Suppressor macrophage treated with lipopolysaccharide for 4 hours (primary cell): Measurements from ENCODE around the gene LRRN2.
A peak's percentile ranks its signal among the peaks of the same experiment; 100 is the strongest.
"Not testable (repeated sequence)": the region's sequence is repeated elsewhere in the genome, so short reads cannot be mapped to it uniquely, and the experiment has no call there.

Source experiments
- DNase-seq: peaks from one replicate; pipeline ENCODE4 v3.0.0-alpha.2; 2020

Gene LRRN2

DNA sequence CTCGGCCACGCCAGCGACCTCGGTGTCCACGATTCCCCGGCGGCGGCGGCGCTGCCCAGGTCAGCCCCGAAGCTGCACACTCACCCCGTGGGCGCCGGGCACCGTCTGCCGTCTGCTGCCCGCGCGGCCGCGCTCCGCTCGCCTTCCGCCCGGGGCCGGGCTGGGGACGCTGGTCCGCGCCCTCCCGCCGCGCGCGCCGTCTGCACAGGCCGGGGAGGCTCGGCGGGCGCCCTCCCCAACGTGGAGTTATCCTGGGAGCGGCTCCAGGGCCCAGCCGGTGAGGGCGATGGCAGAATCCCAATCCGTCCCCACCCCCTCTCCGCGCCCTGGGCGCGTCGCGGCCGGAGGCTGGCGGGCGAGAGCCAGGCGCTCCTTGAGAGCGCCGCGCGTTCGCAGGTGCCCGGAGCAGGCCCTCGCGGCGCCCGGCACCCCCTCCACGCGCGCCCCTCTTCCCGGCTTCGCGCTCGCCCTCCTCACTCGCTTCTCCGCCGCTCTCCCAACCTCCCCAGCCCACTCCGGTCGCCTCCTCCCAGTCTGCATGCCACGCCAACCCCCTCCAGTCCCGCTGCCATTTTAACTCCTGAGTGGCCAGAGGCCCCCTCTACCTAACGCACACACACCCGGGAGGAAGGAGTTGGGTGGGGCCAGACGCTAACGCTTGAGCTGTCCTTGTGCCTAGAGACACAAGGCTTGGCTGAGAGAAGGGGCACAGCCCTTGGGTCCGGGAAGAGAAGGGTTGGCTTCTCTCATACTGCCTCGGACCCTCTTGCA is at the start of gene LRRN2:
LRRN2 (minus strand) TSS at position 503 of the 771 bp plus-strand sequence. CDS start 65,746 bp downstream, outside the sequence.
- DNase-seq = peak; percentile 2

DNA sequence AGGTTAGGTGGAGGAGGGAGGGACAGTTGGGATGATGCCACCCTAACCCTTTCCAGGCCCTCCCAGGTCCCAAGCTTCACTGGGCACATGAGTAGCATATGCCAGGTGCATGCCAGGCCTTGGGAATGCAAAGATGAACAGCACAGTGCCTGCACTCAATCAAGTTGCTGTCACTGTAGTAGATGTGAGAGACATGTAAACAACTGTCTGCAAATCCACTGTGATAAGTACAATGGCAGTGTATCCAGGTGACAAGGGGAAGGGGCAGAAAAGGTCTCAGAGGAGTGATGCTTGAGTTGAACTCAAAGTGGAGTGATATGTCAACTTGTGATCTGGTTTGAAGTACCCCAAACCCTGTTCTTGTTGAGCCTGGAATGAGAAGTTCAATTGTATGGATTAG is 49.5 kb upstream of the LRRN2 start:
- DNase-seq = no peak

DNA sequence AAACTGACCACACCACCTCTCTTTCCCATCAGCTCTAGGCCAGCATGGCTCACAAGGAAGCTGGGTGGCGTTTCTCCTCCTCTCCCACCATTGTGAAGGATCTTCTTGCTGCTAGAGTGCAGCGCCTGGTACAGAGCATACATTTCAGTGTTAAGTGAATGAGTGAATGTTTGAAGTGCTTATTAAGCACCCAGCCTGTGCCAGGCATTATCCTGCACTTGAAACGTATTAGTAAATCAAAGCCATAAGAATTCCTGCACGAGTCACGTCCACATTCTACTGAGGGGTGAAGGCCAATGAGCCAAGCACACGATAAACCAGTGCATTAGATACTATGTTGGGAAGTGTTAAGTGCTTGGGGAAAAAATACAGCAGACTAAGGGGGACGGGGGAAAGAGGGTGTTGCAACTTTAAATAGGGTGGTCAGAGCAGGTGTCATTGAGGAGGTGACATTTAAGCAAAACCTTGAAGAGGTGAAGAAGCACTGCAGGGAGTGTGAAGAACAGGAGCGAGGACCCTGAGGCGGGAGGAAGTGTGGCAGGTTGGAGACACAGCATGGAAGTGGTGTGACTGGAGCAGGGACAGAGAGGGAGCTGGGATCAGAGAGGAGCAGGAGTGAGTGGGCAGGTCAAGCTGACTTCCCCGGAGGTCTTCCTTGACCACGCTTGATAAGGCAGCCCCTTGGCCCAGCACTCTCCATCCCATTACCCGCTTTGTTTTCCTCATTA is 48.5 kb upstream of the LRRN2 start:
- DNase-seq = no peak

- no peak for DNase-seq
Measured at GRCh38 chr1:204733289-204733688, 47.8 kb upstream of the LRRN2 start.

GRCh38 chr1:204731985-204732575 is 46.5 kb upstream of the LRRN2 start:
- DNase-seq = no peak

DNA sequence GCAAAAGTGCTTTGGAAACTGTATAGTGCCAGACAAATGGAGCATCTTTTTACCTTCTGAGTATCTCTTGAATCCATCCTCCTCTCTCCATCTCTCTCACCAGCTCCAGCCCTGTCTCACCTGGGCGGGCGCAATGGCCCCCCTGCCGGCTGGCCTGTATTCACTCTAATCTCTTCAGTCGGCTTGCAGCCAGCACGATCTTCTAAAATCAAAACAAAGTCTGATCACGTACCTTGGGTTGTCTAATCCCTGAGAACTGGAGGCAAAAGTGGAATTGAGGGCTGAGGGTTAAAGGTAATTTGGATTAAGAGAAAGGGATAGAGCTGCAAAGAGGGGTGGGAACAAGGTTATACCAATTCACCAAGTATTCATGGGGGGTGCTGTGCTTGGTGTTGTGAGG is 46.0 kb upstream of the LRRN2 start:
- DNase-seq = no peak

DNA sequence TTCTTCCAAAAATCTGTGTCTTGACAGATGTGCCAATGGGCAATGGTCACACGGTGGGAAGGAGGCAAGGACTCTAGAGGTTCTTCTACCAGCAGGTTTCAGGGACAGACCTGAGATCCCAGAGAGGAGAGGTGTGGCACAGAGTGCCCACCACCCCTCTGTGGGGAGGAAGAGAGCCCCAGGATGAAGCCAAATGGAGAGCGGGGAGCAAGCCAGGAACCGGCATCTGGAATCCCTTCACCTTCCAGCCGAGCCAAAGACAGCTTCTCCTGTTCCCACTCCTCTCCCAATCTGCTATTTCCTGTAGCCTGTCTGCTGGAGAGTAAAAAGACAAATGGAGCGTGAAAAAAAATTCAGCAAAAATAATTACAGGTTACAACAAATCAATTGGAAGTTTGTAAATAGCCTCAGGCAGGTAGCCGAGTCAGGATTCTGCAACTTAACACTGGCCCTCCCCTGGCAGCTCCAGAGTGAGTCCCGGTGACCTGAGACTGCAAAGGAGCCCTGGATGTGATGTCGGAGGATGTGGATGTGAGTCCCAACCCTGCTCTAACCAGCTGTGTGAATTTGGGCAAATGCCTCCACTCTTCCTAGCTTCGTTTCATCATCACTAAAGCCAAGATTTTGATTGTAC is 45.4 kb upstream of the LRRN2 start:
- no peak for DNase-seq

GRCh38 chr1:204729516-204729915 is 44.0 kb upstream of the LRRN2 start:
- no peak for DNase-seq

DNA sequence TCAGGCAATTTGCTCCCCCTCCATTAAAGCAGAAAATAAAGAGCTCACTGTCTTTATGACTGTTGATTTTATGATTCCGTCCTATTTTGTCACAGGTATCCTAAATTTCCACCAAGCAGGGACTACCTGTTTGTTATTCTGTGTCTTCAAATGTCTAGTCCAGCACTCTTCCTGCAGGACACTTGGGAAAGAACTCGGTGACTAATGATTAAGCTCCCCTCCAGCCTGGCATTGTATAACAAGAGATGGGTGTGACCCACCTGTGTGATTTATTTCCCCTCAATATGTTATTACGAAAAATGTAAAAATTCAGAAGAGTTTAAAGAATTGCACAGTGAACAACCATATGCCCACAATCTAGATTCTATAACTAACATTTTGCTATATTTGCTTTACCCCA is 42.9 kb upstream of the LRRN2 start:
- no peak for DNase-seq

DNA sequence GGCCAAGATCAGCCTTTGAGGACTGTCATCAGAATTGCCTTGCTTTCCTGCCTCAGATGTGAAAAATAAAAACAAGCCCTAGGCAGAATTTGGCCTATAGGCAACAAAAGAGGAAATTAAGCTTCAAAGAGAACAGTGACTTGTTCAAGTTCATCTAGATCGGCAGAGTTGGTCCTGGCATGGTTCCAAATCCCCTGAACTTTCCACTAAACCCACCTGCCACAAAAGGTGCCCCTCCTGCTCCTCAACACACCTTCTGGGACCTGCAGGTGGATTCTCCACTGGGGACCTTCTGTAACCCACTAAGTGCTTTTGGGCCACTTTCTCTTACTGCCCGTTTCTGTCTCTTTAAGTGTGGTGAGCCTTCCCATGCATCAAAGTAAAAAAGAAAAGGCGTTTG is 42.5 kb upstream of the LRRN2 start:
- DNase-seq = no peak

GRCh38 chr1:204727438-204727837 is 41.9 kb upstream of the LRRN2 start:
- DNase-seq = not testable (repeated sequence)

GRCh38 chr1:204726478-204726877 is 40.9 kb upstream of the LRRN2 start:
- no peak for DNase-seq

DNA sequence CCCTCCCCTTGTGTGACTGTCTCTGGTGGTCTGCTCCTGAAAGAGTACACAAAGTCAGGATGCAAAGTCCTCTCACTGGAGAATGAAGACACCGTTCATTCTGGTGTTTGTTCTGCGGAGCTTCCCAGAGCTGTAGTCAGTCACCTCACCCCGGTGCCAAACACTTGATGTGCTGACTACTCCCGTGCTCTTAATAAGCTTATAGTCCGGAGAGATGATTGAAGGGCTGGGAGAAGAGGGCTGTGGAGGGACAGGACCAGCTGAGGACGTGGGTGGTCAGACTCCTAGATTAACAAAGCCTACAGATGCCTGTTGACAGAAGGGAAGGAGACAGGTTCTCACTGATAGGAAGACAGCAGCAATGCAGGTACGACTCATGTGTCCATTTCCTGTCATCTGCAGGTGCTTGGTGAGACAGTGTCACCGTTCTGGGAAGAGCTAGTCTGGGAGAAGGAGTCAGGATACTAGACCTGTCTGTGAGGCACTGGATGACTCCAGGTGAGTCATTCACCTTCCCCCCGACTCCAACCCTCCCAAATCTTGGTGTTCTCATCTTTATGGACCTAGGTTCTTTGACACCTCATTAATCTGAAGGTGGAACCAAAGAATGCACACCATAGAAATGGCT is 40.4 kb upstream of the LRRN2 start:
- no peak for DNase-seq

DNA sequence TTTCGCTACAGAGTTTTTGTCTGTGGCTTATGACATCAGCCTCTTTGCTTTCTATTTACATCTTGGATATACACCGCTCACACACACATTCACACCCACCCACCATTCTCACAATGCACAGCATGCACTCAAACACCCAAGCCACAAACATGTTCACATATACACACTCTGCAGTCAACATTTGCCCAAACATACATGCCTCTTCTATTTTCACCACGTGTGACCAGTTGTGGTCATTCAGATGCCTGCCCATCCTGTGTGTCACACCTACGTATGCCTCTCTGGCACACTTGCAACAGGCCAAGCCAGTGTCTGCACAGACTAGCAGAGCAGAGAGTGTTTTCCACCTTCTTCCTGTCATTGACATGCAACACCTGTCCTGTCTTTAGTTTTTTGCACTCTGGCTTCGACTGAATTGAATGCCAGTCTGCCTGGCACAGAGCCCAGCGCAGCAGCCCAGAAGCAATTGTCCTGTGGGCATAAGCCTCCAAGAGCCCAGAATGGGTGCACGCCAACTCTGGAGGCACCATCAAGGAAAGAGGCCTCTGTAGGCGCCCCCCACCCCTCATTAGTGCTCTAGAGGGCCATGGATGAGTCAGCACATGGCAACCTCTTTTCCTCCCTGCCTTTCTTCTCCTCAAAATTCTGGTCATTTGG is 37.7 kb upstream of the LRRN2 start:
- no peak for DNase-seq

DNA sequence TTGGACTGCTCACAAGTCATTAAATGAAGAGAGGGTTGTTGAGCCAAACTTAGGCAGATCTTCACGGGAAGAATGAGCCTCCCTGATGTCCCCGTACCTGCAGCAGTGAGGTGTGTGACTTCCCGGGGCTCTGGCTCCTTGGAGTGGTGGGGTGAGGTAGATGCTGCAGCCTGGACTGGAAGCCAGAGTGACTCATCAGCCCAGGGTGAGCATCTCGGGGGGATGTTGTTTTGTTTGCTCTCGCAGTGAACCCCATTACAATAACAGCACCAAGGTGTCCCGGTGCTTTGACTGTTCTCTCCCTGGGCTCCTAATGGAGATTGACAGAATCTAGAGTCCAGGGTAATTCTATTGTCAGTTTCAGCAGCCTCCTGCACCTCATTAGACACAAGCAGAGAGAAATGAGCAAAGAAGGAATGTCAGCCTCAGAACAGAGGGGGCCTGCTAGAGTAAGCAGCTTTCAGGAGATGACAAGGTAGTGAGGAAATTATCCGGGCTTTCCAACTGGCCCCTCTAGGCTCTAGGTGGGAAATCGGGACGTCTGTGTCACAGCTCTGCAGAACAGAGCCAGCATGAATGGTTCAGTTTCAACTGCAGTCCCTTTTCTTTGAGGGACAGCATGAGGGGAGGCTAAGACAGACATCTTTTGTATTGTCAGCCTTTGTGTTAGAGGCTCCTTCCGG is 36.0 kb upstream of the LRRN2 start:
- no peak for DNase-seq

GRCh38 chr1:204716660-204717059 is 31.1 kb upstream of the LRRN2 start:
- no peak for DNase-seq

DNA sequence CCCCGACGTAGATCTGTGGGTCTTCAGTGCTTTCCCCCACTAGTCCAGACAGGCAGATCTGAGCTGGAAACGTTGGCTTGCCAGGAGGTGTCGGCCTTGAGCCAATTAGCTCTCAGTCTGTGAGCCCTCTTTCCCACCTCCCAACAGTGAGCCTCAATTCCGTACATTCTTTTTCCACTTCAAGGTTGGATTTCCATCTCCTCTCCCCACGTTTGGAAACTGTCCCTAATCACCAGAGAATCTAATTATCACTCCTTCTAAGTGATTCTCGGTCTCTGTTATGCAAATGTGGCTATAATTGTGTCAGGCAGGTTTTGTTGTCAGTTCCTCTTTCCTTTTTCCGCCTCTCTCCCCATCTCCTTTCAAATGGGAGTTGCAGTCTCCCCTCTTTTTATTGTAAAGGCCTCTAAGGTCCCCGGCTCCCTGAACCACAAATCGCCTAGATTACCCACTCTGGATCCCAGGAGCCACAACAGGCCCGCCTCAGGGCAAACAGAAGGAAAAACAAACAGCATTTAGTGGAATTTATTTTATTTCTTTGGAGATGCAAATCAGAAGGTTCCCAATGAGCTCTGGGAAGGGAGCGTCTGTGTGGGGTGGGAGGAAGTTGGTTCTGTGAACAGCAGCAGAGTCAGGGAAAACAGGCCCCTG is 29.4 kb upstream of the LRRN2 start:
- DNase-seq = no peak

DNA sequence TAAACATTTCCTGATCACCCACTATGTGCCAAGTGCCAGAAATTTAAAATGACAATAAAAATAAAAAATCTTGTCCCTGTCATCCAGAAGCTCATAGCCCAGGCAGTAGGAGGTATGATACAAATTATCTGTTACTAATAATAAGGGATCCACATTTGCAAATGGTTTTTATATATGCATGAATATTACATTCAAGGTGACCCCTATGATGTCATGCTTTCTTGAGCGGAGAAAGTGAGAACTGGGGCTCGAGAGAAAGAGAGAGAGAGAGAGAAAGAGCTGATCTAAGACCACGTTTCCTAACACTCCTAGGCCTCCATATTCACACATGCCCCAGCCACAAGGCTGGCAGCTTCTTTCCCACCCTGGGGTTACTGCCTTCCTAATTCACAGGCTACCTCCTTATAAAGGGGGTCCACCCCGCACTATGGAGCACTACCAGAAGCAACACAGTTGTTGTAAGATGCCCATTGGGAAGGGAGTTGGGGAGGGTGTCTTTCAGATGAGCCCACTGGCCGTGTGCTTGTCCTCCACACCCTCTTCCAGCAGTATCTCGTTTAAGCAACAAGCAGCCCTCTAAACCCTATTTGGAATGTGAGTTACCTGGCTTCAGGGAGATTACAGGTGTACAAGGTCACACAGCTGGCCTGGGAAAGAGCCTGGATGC is 28.8 kb upstream of the LRRN2 start:
- DNase-seq = no peak

DNA sequence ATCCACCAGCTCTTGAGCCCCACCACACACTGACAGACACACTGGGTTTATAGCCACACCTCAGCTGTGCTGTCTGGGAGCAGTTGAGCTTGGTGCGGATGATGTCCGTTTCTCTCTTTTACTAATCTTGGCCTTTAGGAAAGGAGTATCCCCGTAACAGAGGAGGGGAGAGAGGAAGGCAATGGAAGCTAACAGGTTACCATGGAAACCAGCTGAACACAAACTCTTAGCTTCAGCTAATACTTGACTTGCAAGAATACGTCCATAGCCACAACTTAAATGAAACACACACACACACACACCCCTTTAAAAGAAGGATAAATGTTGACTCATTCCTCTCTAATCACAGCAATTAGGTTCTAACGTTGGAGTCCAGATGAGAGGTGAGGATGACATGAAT is 28.0 kb upstream of the LRRN2 start:
- DNase-seq = no peak

GRCh38 chr1:204712708-204713430 is 27.3 kb upstream of the LRRN2 start:
- no peak for DNase-seq
